GM21447 (cell line): ENCODE results near the gene FASTKD1.
"Not testable (repeated sequence)": the region's sequence is repeated elsewhere in the genome, so short reads cannot be mapped to it uniquely, and the experiment has no call there.

Experiments used
- ATAC-seq: cut with Tn5 transposase; IDR thresholded peaks from one replicate; pipeline ENCODE4 v1.9.1; 2021; ENCODE audit not compliant: unreplicated experiment

The FASTKD1 gene

GRCh38 chr2:169573160-169573973 lies at the start of gene FASTKD1:
TSS of gene FASTKD1 (minus strand) at chr2:169573865. CDS start at chr2:169572029, 1,836 bp downstream.
- ATAC-seq, result peak; percentile 97

- ATAC-seq, result no peak
Measured at GRCh38 chr2:169623235-169623634, 49.6 kb upstream of the FASTKD1 start.

GRCh38 chr2:169620509-169620908 lies 46.8 kb upstream of the FASTKD1 start:
- ATAC-seq, result no peak

GRCh38 chr2:169619946-169620345 lies 46.3 kb upstream of the FASTKD1 start:
- no peak for ATAC-seq

GRCh38 chr2:169615982-169616381 lies 42.3 kb upstream of the FASTKD1 start:
- ATAC-seq, result not testable (repeated sequence)

- ATAC-seq, result no peak
Measured at GRCh38 chr2:169613876-169614275, 40.2 kb upstream of the FASTKD1 start.

- ATAC-seq, result no peak
Measured at GRCh38 chr2:169609264-169609663, 35.6 kb upstream of the FASTKD1 start.

- no peak for ATAC-seq
Measured at GRCh38 chr2:169599568-169599967, 25.9 kb upstream of the FASTKD1 start.

GRCh38 chr2:169598982-169599381 lies 25.3 kb upstream of the FASTKD1 start:
- ATAC-seq, result no peak

GRCh38 chr2:169596546-169596945 lies 22.9 kb upstream of the FASTKD1 start:
- not testable (repeated sequence) for ATAC-seq

GRCh38 chr2:169590804-169591203 lies 17.1 kb upstream of the FASTKD1 start:
- no peak for ATAC-seq

GRCh38 chr2:169585673-169586072 lies 12.0 kb upstream of the FASTKD1 start:
- ATAC-seq, result no peak

- peak; percentile 92 for ATAC-seq
Measured at GRCh38 chr2:169584005-169584877, 10.6 kb upstream of the FASTKD1 start, which contains the start of gene PPIG. TSS of gene PPIG (plus strand) at chr2:169584351. CDS start at chr2:169604042, 19,691 bp downstream.

GRCh38 chr2:169583518-169583917 lies 9.9 kb upstream of the FASTKD1 start:
- no peak for ATAC-seq

GRCh38 chr2:169582552-169583266 lies 9.0 kb upstream of the FASTKD1 start:
- ATAC-seq, result not testable (repeated sequence)

- no peak for ATAC-seq
Measured at GRCh38 chr2:169579044-169579443, 5.4 kb upstream of the FASTKD1 start.

- not testable (repeated sequence) for ATAC-seq
Measured at GRCh38 chr2:169575264-169575663, 1.6 kb upstream of the FASTKD1 start.

- not testable (repeated sequence) for ATAC-seq
Measured at GRCh38 chr2:169574539-169574938, 874 bp upstream of the FASTKD1 start.

- ATAC-seq, result no peak
Measured at GRCh38 chr2:169573974-169574299, 272 bp upstream of the FASTKD1 start.

- ATAC-seq, result no peak
Measured at GRCh38 chr2:169572821-169573159, 875 bp downstream of the FASTKD1 start.

GRCh38 chr2:169572189-169572588 lies 1.5 kb downstream of the FASTKD1 start:
- ATAC-seq, result no peak
